Fibroblast of lung (primary cell): ENCODE data around the gene CCDC93.

Source experiments
- EZH2 ChIP-seq: IDR thresholded peaks from 2 replicates; pipeline ENCODE4 v1.5.1; 2012; ENCODE audit warnings: low read length, control low read depth, mild to moderate bottlenecking; ENCODE audit errors: missing control alignments
- TF ChIP-seq, protein P1 (sequence below), 2 donors: IDR thresholded peaks in 1 of 2; conservative IDR thresholded peaks in 1 of 2; 1 replicate in 1 of 2; 2 replicates in 1 of 2; pipeline ENCODE4 v1.5.1; 2011 to 2012; ENCODE audit warnings: low read length in 2 of 2, control low read depth in 1 of 2, inconsistent platforms in 1 of 2, low read depth in 1 of 2, mild to moderate bottlenecking in 1 of 2

DNA sequence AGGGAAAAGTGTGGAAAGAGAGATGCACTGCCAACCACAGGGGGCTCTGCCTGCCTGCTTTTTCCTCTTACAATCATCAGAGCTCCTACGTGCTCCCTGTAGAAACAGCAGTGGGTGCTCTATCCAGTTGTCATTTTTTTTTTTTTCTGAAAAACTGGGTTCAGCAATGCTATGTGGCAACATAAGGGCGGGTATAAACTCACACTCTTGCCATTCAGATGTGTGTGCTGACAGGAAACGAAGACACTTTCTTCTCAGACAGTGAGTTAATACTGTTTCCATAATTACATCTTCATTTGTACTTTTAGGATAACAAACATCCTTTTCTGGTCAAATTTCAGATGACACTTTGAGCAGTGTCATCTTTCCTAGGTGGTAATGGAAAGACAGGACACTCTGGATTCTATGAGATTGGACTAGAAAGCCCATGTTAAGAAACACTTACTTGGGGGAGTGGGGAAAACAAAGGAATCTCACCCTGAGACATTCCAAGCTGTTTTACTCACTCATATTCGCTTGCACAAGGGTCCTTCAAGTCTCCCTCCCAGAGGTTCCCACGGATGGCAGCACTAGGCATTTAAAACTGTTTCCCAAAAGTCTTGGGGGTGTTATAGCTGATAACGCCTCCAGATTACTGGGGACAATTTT is 41.3 kb downstream of the CCDC93 start:
- TF ChIP-seq, protein P1, sequence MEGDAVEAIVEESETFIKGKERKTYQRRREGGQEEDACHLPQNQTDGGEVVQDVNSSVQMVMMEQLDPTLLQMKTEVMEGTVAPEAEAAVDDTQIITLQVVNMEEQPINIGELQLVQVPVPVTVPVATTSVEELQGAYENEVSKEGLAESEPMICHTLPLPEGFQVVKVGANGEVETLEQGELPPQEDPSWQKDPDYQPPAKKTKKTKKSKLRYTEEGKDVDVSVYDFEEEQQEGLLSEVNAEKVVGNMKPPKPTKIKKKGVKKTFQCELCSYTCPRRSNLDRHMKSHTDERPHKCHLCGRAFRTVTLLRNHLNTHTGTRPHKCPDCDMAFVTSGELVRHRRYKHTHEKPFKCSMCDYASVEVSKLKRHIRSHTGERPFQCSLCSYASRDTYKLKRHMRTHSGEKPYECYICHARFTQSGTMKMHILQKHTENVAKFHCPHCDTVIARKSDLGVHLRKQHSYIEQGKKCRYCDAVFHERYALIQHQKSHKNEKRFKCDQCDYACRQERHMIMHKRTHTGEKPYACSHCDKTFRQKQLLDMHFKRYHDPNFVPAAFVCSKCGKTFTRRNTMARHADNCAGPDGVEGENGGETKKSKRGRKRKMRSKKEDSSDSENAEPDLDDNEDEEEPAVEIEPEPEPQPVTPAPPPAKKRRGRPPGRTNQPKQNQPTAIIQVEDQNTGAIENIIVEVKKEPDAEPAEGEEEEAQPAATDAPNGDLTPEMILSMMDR (conservative IDR thresholded peaks at IDR 0.05 in 1 of 2, IDR thresholded peaks at IDR 0.05 in 1 of 2; ENCODE audit: low read depth in 1 of 2, low read length in 2 of 2): no peak
- TF ChIP-seq EZH2: no peak
